ENCODE data around the gene POLG2.

The POLG2 gene

DNA sequence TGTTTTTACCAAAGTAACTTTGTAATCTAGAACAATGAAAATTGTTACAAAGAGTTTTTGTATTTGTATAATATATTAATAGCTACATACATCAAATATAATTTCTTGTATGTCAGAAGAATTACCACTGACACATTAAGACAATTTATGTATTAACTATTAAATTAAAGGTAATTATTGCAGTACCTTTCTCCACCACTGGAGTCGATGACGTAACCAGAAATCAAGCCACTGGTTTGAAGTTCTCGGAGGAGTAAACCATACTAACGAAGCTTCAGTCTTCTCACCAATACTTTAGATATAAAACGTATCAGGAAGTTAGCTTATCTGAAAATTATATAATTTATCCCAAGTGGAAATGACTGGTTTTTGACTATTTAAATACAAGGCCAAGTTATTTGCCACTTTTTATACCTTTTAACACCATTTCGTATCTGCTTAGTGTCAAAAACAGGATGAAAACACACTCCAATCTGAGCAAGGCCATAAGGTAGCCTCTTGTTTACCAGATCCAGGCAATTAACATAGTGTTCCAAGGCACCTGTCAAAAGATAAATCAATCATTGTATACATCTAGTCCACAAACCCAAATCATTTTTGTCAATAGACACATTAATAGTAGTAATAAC, 4.3 kb downstream of the POLG2 start:
- TF ChIP-seq, protein P1, sequence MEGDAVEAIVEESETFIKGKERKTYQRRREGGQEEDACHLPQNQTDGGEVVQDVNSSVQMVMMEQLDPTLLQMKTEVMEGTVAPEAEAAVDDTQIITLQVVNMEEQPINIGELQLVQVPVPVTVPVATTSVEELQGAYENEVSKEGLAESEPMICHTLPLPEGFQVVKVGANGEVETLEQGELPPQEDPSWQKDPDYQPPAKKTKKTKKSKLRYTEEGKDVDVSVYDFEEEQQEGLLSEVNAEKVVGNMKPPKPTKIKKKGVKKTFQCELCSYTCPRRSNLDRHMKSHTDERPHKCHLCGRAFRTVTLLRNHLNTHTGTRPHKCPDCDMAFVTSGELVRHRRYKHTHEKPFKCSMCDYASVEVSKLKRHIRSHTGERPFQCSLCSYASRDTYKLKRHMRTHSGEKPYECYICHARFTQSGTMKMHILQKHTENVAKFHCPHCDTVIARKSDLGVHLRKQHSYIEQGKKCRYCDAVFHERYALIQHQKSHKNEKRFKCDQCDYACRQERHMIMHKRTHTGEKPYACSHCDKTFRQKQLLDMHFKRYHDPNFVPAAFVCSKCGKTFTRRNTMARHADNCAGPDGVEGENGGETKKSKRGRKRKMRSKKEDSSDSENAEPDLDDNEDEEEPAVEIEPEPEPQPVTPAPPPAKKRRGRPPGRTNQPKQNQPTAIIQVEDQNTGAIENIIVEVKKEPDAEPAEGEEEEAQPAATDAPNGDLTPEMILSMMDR (IDR thresholded peaks at IDR 0.05; ENCODE audit: poor library complexity, severe bottlenecking): peak; percentile 58
- no peak for DNase-seq (ENCODE audit: low spot score)

GRCh38 chr17:64491994-64492393, 4.9 kb downstream of the POLG2 start:
- DNase-seq (ENCODE audit: low spot score) (no peak), ATAC-seq (ENCODE audit: low read depth) (no peak)
- H3K27me3 ChIP-seq (ENCODE audit: insufficient read depth, poor library complexity, severe bottlenecking): no peaks in the 10 kb centered on the region
- no peak overlapping the region for H3K4me3 ChIP-seq (ENCODE audit: severe bottlenecking)
- peaks cover 74% of the 10 kb centered on the region for H3K36me3 ChIP-seq (ENCODE audit: low read depth)
- H3K4me1 ChIP-seq (ENCODE audit: insufficient read depth, poor library complexity, severe bottlenecking): peaks cover 13% of the 10 kb centered on the region
- no peak overlapping the region for H3K27ac ChIP-seq (ENCODE audit: poor library complexity, severe bottlenecking)
- H3K9me3 ChIP-seq (ENCODE audit: severe bottlenecking): no peaks in the 10 kb centered on the region
- TF ChIP-seq, protein P1 (IDR thresholded peaks at IDR 0.05; ENCODE audit: poor library complexity, severe bottlenecking): no peak

More for the DNA sequence above, 4.3 kb downstream of the POLG2 start:
- ATAC-seq (ENCODE audit: low read depth): no peak
- H3K4me1 ChIP-seq (ENCODE audit: insufficient read depth, poor library complexity, severe bottlenecking): peaks cover 13% of the 10 kb centered on the region
- H3K9me3 ChIP-seq (ENCODE audit: severe bottlenecking): no peaks in the 10 kb centered on the region
- no peak overlapping the region for H3K4me3 ChIP-seq (ENCODE audit: severe bottlenecking)
- H3K27me3 ChIP-seq (ENCODE audit: insufficient read depth, poor library complexity, severe bottlenecking): no peaks in the 10 kb centered on the region
- no peak overlapping the region for H3K27ac ChIP-seq (ENCODE audit: poor library complexity, severe bottlenecking)
- peaks cover 73% of the 10 kb centered on the region for H3K36me3 ChIP-seq (ENCODE audit: low read depth)

DNA sequence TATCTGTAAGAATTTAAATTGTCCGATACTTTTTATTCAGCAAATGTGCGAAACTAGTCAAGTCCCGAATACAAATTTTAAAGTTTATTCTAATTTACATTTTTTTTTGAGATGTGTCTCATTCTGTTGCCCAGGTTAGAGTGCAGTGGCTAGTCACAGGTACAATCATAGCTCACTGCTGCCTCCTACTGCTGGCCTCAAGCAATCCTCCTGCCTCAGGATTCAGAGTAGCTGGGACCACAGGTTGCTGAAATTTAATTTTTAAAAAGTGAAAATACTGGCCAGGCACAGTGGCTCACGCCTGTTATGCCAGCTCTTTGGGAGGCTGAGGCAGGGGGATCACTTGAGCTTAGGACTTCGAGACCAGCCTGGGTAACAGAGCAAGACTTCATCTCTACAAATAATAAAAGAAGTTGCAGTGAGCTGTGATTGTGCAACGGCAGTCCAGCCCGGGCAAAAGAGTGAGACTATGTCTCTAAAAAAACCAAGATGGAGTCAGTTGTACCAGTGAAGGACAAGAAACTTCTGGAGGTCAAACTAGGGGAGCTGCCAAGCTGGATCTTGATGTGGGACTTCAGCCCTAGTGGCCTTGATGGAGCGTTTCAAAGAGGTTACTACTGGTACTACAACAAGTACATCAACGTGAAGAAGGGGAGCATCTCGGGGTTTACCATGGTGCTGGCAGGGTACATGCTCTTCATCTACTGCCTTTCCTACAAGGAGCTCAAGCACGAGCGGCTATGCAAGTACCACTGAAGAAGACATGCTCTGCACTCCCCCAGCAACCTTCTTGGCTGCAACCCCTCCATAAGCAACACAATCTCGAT, 5.6 kb downstream of the POLG2 start:
- Histone ChIP-seq H3K27ac (ENCODE audit: poor library complexity, severe bottlenecking) (no peak overlapping the region), H3K4me1 (ENCODE audit: insufficient read depth, poor library complexity, severe bottlenecking) (peaks cover 13% of the 10 kb centered on the region), H3K27me3 (ENCODE audit: insufficient read depth, poor library complexity, severe bottlenecking) (no peaks in the 10 kb centered on the region), H3K36me3 (ENCODE audit: low read depth) (peaks cover 81% of the 10 kb centered on the region), H3K4me3 (ENCODE audit: severe bottlenecking) (no peak overlapping the region), H3K9me3 (ENCODE audit: severe bottlenecking) (no peaks in the 10 kb centered on the region)
- DNase-seq (ENCODE audit: low spot score) (no peak), ATAC-seq (ENCODE audit: low read depth) (no peak)
- TF ChIP-seq, protein P1 (IDR thresholded peaks at IDR 0.05; ENCODE audit: poor library complexity, severe bottlenecking): peak; percentile 45

DNA sequence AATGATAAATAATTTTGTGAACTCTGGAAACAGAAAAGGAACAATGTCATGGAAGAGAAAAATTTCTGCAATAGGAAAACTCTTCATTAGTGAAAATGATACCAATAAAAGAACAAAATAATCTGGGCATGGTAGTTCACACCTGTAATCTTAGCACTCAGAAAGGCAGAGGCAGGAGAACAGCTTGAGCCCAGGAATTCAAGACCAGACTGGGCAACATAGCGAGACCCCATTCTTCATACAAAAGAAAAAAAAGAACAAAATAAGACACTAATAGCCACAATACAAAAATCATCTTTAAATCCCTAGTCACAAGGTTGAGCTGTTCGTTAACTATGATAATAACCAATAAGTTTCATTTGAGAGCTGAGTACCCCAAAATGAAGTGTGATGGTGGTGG, 8.6 kb downstream of the POLG2 start:
- H3K27me3 ChIP-seq (ENCODE audit: insufficient read depth, poor library complexity, severe bottlenecking): no peaks in the 10 kb centered on the region

More for the DNA sequence above, 8.6 kb downstream of the POLG2 start:
- DNase-seq (ENCODE audit: low spot score): no peak
- H3K4me1 ChIP-seq (ENCODE audit: insufficient read depth, poor library complexity, severe bottlenecking): no peaks in the 10 kb centered on the region
- no peak for ATAC-seq (ENCODE audit: low read depth)
- TF ChIP-seq, protein P1 (IDR thresholded peaks at IDR 0.05; ENCODE audit: poor library complexity, severe bottlenecking): no peak
- H3K27ac ChIP-seq (ENCODE audit: poor library complexity, severe bottlenecking): no peak overlapping the region
- no peaks in the 10 kb centered on the region for H3K9me3 ChIP-seq (ENCODE audit: severe bottlenecking)
- H3K4me3 ChIP-seq (ENCODE audit: severe bottlenecking): no peak overlapping the region
- peaks cover 94% of the 10 kb centered on the region for H3K36me3 ChIP-seq (ENCODE audit: low read depth)
